PC-9 (cell line): ENCODE results near the gene MACROD2. TPM values are rescaled to one million over a fixed set of nuclear protein-coding genes. Genes with fewer than 3 reads are reported as not detected.

ENCODE experiments used
- BruUV-seq: library from RNA; stranded (reverse); fragments of 400-500 nt; replicated peaks from 2 replicates; lab custom pipeline; 2021; lab: Mats Ljungman, UMichigan
- CTCF ChIA-PET: fragments of 300-600 bp; sonication (Branson Sonifier 250); formaldehyde crosslinking; loops from one replicate; lab custom pipeline; 2022; ENCODE audit warnings: antibody characterized with exemption; lab: Charles Lee
- POLR2A ChIA-PET: fragments of 300-600 bp; sonication (Branson Sonifier 250); formaldehyde crosslinking; loops from one replicate; lab custom pipeline; 2022; ENCODE audit warnings: antibody characterized with exemption; ENCODE audit not compliant: unreplicated experiment; lab: Charles Lee
- DNase-seq, 2 experiments: peaks; one replicate each; pipeline versions ENCODE4 v3.0.0 to v3.0.0-alpha.2; 2015 to 2022; ENCODE audit warnings: mixed read lengths in 1 of 2
- H2AFZ ChIP-seq: fragments of 200-600 bp; sonication (generic); 2 replicates; pipeline ENCODE4 v1.8.1; 2017; ENCODE audit warnings: antibody characterized with exemption
- H3F3A ChIP-seq: fragments of 200-600 bp; sonication (generic); 2 replicates; pipeline ENCODE4 v1.8.1; 2017; ENCODE audit warnings: antibody characterized with exemption, mild to moderate bottlenecking, low read depth; ENCODE audit not compliant: insufficient read depth
- H3K27ac ChIP-seq: fragments of 200-600 bp; sonication (generic); 2 replicates; pipeline ENCODE4 v1.6.1; 2016; ENCODE audit warnings: mixed run types
- H3K27me3 ChIP-seq: fragments of 200-600 bp; sonication (generic); 2 replicates; pipeline ENCODE4 v1.6.1; 2016; ENCODE audit warnings: low read depth, mixed run types; ENCODE audit not compliant: insufficient read depth
- H3K36me3 ChIP-seq: fragments of 200-600 bp; sonication (generic); 2 replicates; pipeline ENCODE4 v1.6.1; 2016; ENCODE audit warnings: low read depth, mixed run types
- H3K4me1 ChIP-seq: fragments of 200-600 bp; sonication (generic); replicated peaks from 2 replicates; pipeline ENCODE4 v1.6.1; 2016; ENCODE audit warnings: mixed run types; ENCODE audit not compliant: insufficient read depth
- H3K4me2 ChIP-seq: fragments of 200-600 bp; sonication (generic); 2 replicates; pipeline ENCODE4 v1.6.1; 2017; ENCODE audit warnings: mixed run types
- H3K4me3 ChIP-seq: fragments of 200-600 bp; sonication (generic); 2 replicates; pipeline ENCODE4 v1.6.1; 2016; ENCODE audit warnings: mixed run types
- H3K79me2 ChIP-seq: fragments of 200-600 bp; sonication (generic); 2 replicates; pipeline ENCODE4 v1.6.1; 2017; ENCODE audit warnings: low read depth, mixed run types
- H3K9me2 ChIP-seq: fragments of 200-600 bp; sonication (generic); 2 replicates; pipeline ENCODE4 v1.8.1; 2017; ENCODE audit warnings: mild to moderate bottlenecking; ENCODE audit not compliant: insufficient read depth
- H3K9me3 ChIP-seq: fragments of 200-600 bp; sonication (generic); 2 replicates; pipeline ENCODE4 v1.8.1; 2016; ENCODE audit warnings: low read depth; ENCODE audit not compliant: insufficient read depth
- H4K20me1 ChIP-seq: fragments of 200-600 bp; sonication (generic); 2 replicates; pipeline ENCODE4 v1.8.1; 2017; ENCODE audit not compliant: insufficient read depth
- CTCF ChIP-seq: fragments of 200-600 bp; sonication (generic); conservative IDR thresholded peaks from 2 replicates; pipeline ENCODE4 v1.6.1; 2017; ENCODE audit warnings: mixed run types, antibody characterized with exemption, mild to moderate bottlenecking, moderate library complexity
- EZH2 ChIP-seq: fragments of 200-600 bp; sonication (generic); IDR thresholded peaks from 2 replicates; pipeline ENCODE4 v1.8.0; 2017; ENCODE audit warnings: antibody characterized with exemption, low read depth
- intact Hi-C: fragments of 100-400 bp; cut with micrococcal nuclease; formaldehyde crosslinking; loops from one replicate; pipeline ENCODE4 v1.10.0; 2022; ENCODE audit not compliant: unreplicated experiment
- total RNA-seq: library from RNA; stranded (reverse); gene quantifications from 2 replicates; pipeline ENCODE4 v1.2.3, GENCODE V29; 2021

Gene MACROD2
- total RNA-seq, 1 experiment from 2014 or later: 11.4 TPM

- no peak overlapping the region for H3K4me3 ChIP-seq
- H3K4me1 ChIP-seq: no peaks in the 10 kb centered on the region
- H4K20me1 ChIP-seq: no peaks in the 10 kb centered on the region; the same call in 1 of the 2 replicates
- TF ChIP-seq CTCF: no peak
- no peak for TF ChIP-seq EZH2
- no peaks in the 10 kb centered on the region for H3F3A ChIP-seq
- H3K9me3 ChIP-seq: no peaks in the 10 kb centered on the region
- H2AFZ ChIP-seq: no peak overlapping the region
- no peaks in the 10 kb centered on the region for H3K36me3 ChIP-seq
- ChIA-PET CTCF (no interaction called here), POLR2A (no interaction called here)
- no TSS peak for BruUV-seq
- DNase-seq: no peak
- H3K9me2 ChIP-seq: no peaks in the 10 kb centered on the region
- H3K27me3 ChIP-seq: no peaks in the 10 kb centered on the region
- H3K79me2 ChIP-seq: no peaks in the 10 kb centered on the region
- H3K4me2 ChIP-seq: no peak overlapping the region
- H3K27ac ChIP-seq: no peak overlapping the region
- intact Hi-C loops: no loop called here
Observed at GRCh38 chr20:15318682-15319081, 1323.4 kb downstream of the MACROD2 start.

GRCh38 chr20:15319439-15319838 is 1324.1 kb downstream of the MACROD2 start:
- Histone ChIP-seq H3K4me2 (no peak overlapping the region), H3K4me3 (no peak overlapping the region), H3K27me3 (no peaks in the 10 kb centered on the region), H3K9me2 (no peaks in the 10 kb centered on the region), H3K27ac (no peak overlapping the region), H3F3A (no peaks in the 10 kb centered on the region), H3K4me1 (no peaks in the 10 kb centered on the region), H3K9me3 (no peaks in the 10 kb centered on the region), H3K79me2 (no peaks in the 10 kb centered on the region), H3K36me3 (no peaks in the 10 kb centered on the region), H4K20me1 (no peaks in the 10 kb centered on the region; the same call in 1 of the 2 replicates), H2AFZ (no peak overlapping the region)
- TF ChIP-seq CTCF: no peak
- no peak for TF ChIP-seq EZH2
- intact Hi-C loops: no loop called here
- ChIA-PET CTCF (no interaction called here), POLR2A (no interaction called here)
- no peak for DNase-seq
- BruUV-seq: no TSS peak

GRCh38 chr20:15320941-15321340 is 1325.6 kb downstream of the MACROD2 start:
- TF ChIP-seq EZH2 (no peak), CTCF (no peak)
- Histone ChIP-seq H3K4me3 (no peak overlapping the region), H2AFZ (no peak overlapping the region), H3K79me2 (no peaks in the 10 kb centered on the region), H3K4me1 (no peaks in the 10 kb centered on the region), H3K4me2 (no peak overlapping the region), H3K27me3 (no peaks in the 10 kb centered on the region), H4K20me1 (no peaks in the 10 kb centered on the region; the same call in 1 of the 2 replicates), H3F3A (no peaks in the 10 kb centered on the region), H3K36me3 (no peaks in the 10 kb centered on the region), H3K27ac (no peak overlapping the region), H3K9me2 (no peaks in the 10 kb centered on the region), H3K9me3 (no peaks in the 10 kb centered on the region)
- no TSS peak for BruUV-seq
- ChIA-PET POLR2A (no interaction called here), CTCF (no interaction called here)
- intact Hi-C loops: no loop called here
- DNase-seq: no peak
